NCI-H146 treated with DMSO at 0.1 percent for 48 hours (cell line): ENCODE data around the gene PSMB11.
"Not testable (repeated sequence)": the region's sequence is repeated elsewhere in the genome, so short reads cannot be mapped to it uniquely, and the experiment has no call there.

ENCODE experiments used
- DNase-seq: peaks from one replicate; lab custom pipeline; 2025; ENCODE audit not compliant: unreplicated experiment; lab: John Stamatoyannopoulos, UW

Gene PSMB11

GRCh38 chr14:23042162-23042965, at the start of gene PSMB11:
Gene PSMB11 (plus strand): TSS chr14:23042212. CDS start chr14:23042226, 14 bp downstream.
- DNase-seq = no peak

GRCh38 chr14:22993517-22993916, 48.5 kb upstream of the PSMB11 start:
- no peak for DNase-seq

GRCh38 chr14:22994762-22995275, 47.2 kb upstream of the PSMB11 start:
- no peak for DNase-seq

GRCh38 chr14:22995889-22996625, 46.0 kb upstream of the PSMB11 start:
- DNase-seq = no peak

- no peak for DNase-seq
These were observed 45.0 kb upstream of the PSMB11 start for GRCh38 chr14:22996768-22997654.

GRCh38 chr14:22997676-22998323, 44.2 kb upstream of the PSMB11 start:
- DNase-seq = no peak

GRCh38 chr14:22998329-22999012, 43.5 kb upstream of the PSMB11 start:
- no peak for DNase-seq

- DNase-seq = no peak
These were observed 41.2 kb upstream of the PSMB11 start for GRCh38 chr14:23000860-23001259.

GRCh38 chr14:23002592-23002991, 39.4 kb upstream of the PSMB11 start:
- DNase-seq = no peak

- not testable (repeated sequence) for DNase-seq
These were observed 37.7 kb upstream of the PSMB11 start for GRCh38 chr14:23004274-23004673.

GRCh38 chr14:23005451-23006187, 36.4 kb upstream of the PSMB11 start:
- DNase-seq = no peak

- peak; percentile 12 for DNase-seq
These were observed 35.9 kb upstream of the PSMB11 start for GRCh38 chr14:23006188-23006534.

- peak; percentile 93 for DNase-seq
These were observed 35.2 kb upstream of the PSMB11 start for GRCh38 chr14:23006544-23007419.

GRCh38 chr14:23008831-23009230, 33.2 kb upstream of the PSMB11 start:
- DNase-seq = no peak

GRCh38 chr14:23009483-23009938, 32.5 kb upstream of the PSMB11 start:
- DNase-seq = no peak

GRCh38 chr14:23009939-23010726, 31.9 kb upstream of the PSMB11 start, which contains the start of gene C14orf93:
Gene C14orf93 (minus strand): TSS chr14:23010143. CDS start chr14:22999023, 11,120 bp downstream.
- DNase-seq = peak; percentile 60

GRCh38 chr14:23013054-23013748, 28.8 kb upstream of the PSMB11 start:
- no peak for DNase-seq
